Ishikawa (cell line): ENCODE measurements around the gene LTF.

Experiments
- CEBPB ChIP-seq: IDR thresholded peaks from 2 replicates; pipeline ENCODE4 v1.6.1; 2012
- CREB1 ChIP-seq: IDR thresholded peaks from 2 replicates; pipeline ENCODE4 v1.6.1; 2012; ENCODE audit warnings: low read depth
- EGR1 ChIP-seq: IDR thresholded peaks from 2 replicates; pipeline ENCODE4 v1.6.1; 2012
- EP300 ChIP-seq: IDR thresholded peaks from 2 replicates; pipeline ENCODE4 v1.6.1; 2012; ENCODE audit warnings: borderline replicate concordance
- FOXM1 ChIP-seq: IDR thresholded peaks from 2 replicates; pipeline ENCODE4 v1.6.1; 2012; ENCODE audit warnings: low read depth, borderline replicate concordance
- MAX ChIP-seq: IDR thresholded peaks from 2 replicates; pipeline ENCODE4 v1.6.1; 2012
- NFIC ChIP-seq: IDR thresholded peaks from 2 replicates; pipeline ENCODE4 v1.6.1; 2012
- RAD21 ChIP-seq: IDR thresholded peaks from 2 replicates; pipeline ENCODE4 v1.6.1; 2012; ENCODE audit warnings: low read depth
- REST ChIP-seq: IDR thresholded peaks from 2 replicates; pipeline ENCODE4 v1.6.1; 2012; ENCODE audit warnings: low read depth, mild to moderate bottlenecking
- TAF1 ChIP-seq: IDR thresholded peaks from 2 replicates; pipeline ENCODE4 v1.6.1; 2012; ENCODE audit warnings: low read depth, mild to moderate bottlenecking
- TCF12 ChIP-seq: IDR thresholded peaks from 2 replicates; pipeline ENCODE4 v1.6.1; 2012; ENCODE audit warnings: low read depth
- TEAD4 ChIP-seq: IDR thresholded peaks from 2 replicates; pipeline ENCODE4 v1.6.1; 2012
- USF1 ChIP-seq: IDR thresholded peaks from 2 replicates; pipeline ENCODE4 v1.6.1; 2012
- YY1 ChIP-seq: IDR thresholded peaks from 2 replicates; pipeline ENCODE4 v1.6.1; 2012; ENCODE audit warnings: low read depth
- ZBTB7A ChIP-seq: IDR thresholded peaks from 2 replicates; pipeline ENCODE4 v1.6.1; 2012; ENCODE audit warnings: low read depth

LTF gene

GRCh38 chr3:46489381-46489780 is 24.7 kb upstream of the LTF start:
- TF ChIP-seq EGR1 = no peak
- no peak for TF ChIP-seq EP300
- no peak for TF ChIP-seq ZBTB7A
- no peak for TF ChIP-seq REST
- TF ChIP-seq TCF12 = no peak
- no peak for TF ChIP-seq USF1
- TF ChIP-seq NFIC = no peak
- TF ChIP-seq MAX = no peak
- no peak for TF ChIP-seq CEBPB
- TF ChIP-seq RAD21 = no peak
- no peak for TF ChIP-seq CREB1
- TF ChIP-seq FOXM1 = no peak

- TF ChIP-seq YY1 (0 out of 2 replicates have a peak, but pooled peaks have one; percentile 57), ZBTB7A (0 out of 2 replicates have a peak, but pooled peaks have one; percentile 23), REST (no peak), CEBPB (no peak), CREB1 (no peak), MAX (peak; percentile 87), RAD21 (peak; percentile 100), NFIC (no peak), TCF12 (peak; percentile 58; the same call in 1 of the 2 replicates), TEAD4 (no peak)
These were observed 24.1 kb upstream of the LTF start for GRCh38 chr3:46488735-46489361.

GRCh38 chr3:46485779-46486175 is 21.1 kb upstream of the LTF start:
- TF ChIP-seq RAD21 (no peak), ZBTB7A (no peak), REST (no peak), USF1 (no peak), EP300 (no peak), FOXM1 (no peak), NFIC (no peak), CREB1 (no peak), MAX (no peak), TCF12 (no peak), CEBPB (no peak), TEAD4 (no peak), TAF1 (no peak), EGR1 (no peak), YY1 (no peak)

GRCh38 chr3:46484911-46485778 is 20.4 kb upstream of the LTF start:
- peak; percentile 79 for TF ChIP-seq FOXM1
- TF ChIP-seq USF1 = peak; percentile 43
- no peak for TF ChIP-seq TAF1
- TF ChIP-seq EP300 = peak; percentile 91
- TF ChIP-seq TEAD4 = peak; percentile 80
- TF ChIP-seq TCF12 = peak; percentile 97
- no peak for TF ChIP-seq ZBTB7A
- TF ChIP-seq EGR1 = no peak
- TF ChIP-seq NFIC = peak; percentile 85
- TF ChIP-seq MAX = peak; percentile 92
- TF ChIP-seq CREB1 = peak; percentile 48; the same call in 1 of the 2 replicates
